ENCODE measurements around the gene KCTD15.

The KCTD15 gene

GRCh38 chr19:33797802-33798671 lies 1.4 kb downstream of the KCTD15 start:
- DNase-seq (ENCODE audit: low spot score): peak; percentile 56

GRCh38 chr19:33798681-33799111 lies 2.0 kb downstream of the KCTD15 start:
- no peak for DNase-seq (ENCODE audit: low spot score)

- DNase-seq (ENCODE audit: low spot score): no peak
Observed at GRCh38 chr19:33799476-33799875, 2.8 kb downstream of the KCTD15 start.

- no peak for DNase-seq (ENCODE audit: low spot score)
Observed at GRCh38 chr19:33800012-33800680, 3.5 kb downstream of the KCTD15 start.

GRCh38 chr19:33801411-33801810 lies 4.7 kb downstream of the KCTD15 start:
- DNase-seq (ENCODE audit: low spot score): no peak

- no peak for DNase-seq (ENCODE audit: low spot score)
Observed at GRCh38 chr19:33802001-33802400, 5.3 kb downstream of the KCTD15 start.

- no peak for DNase-seq (ENCODE audit: low spot score)
Observed at GRCh38 chr19:33802801-33803200, 6.1 kb downstream of the KCTD15 start.

- DNase-seq (ENCODE audit: low spot score): no peak
Observed at GRCh38 chr19:33803383-33803782, 6.7 kb downstream of the KCTD15 start.

- DNase-seq (ENCODE audit: low spot score): peak; percentile 76
Observed at GRCh38 chr19:33804021-33804799, 7.5 kb downstream of the KCTD15 start.

GRCh38 chr19:33805313-33805712 lies 8.6 kb downstream of the KCTD15 start:
- no peak for DNase-seq (ENCODE audit: low spot score)

- no peak for DNase-seq (ENCODE audit: low spot score)
Observed at GRCh38 chr19:33805840-33806433, 9.3 kb downstream of the KCTD15 start.

GRCh38 chr19:33806434-33806881 lies 9.8 kb downstream of the KCTD15 start:
- DNase-seq (ENCODE audit: low spot score): no peak

- DNase-seq (ENCODE audit: low spot score): no peak
Observed at GRCh38 chr19:33808399-33808798, 11.7 kb downstream of the KCTD15 start.

- DNase-seq (ENCODE audit: low spot score): no peak
Observed at GRCh38 chr19:33809960-33810359, 13.3 kb downstream of the KCTD15 start.

GRCh38 chr19:33810821-33811220 lies 14.2 kb downstream of the KCTD15 start:
- no peak for DNase-seq (ENCODE audit: low spot score)

- DNase-seq (ENCODE audit: low spot score): no peak
Observed at GRCh38 chr19:33811246-33811645, 14.6 kb downstream of the KCTD15 start.

- DNase-seq (ENCODE audit: low spot score): no peak
Observed at GRCh38 chr19:33811736-33812387, 15.2 kb downstream of the KCTD15 start.

- DNase-seq (ENCODE audit: low spot score): no peak
Observed at GRCh38 chr19:33812388-33813330, 16.0 kb downstream of the KCTD15 start.

- DNase-seq (ENCODE audit: low spot score): no peak
Observed at GRCh38 chr19:33813391-33814101, 16.9 kb downstream of the KCTD15 start.

Measured in AG08396 (cell line).